Endothelial cell of umbilical vein (primary cell): ENCODE measurements around the gene TDRD9.

ENCODE experiments used
- CTCF ChIP-seq, 2 donors: IDR thresholded peaks; 1 replicate in 1 of 2; 2 replicates in 1 of 2; pipeline ENCODE4 v1.5.1; 2011; ENCODE audit warnings: low read length in 2 of 2, mild to moderate bottlenecking in 2 of 2, moderate library complexity in 2 of 2, control low read depth in 1 of 2, inconsistent platforms in 1 of 2, low read depth in 1 of 2; ENCODE audit not compliant: insufficient read depth in 1 of 2; ENCODE audit errors: extremely low read depth in 1 of 2
- POLR2A ChIP-seq: IDR thresholded peaks from 2 replicates; pipeline ENCODE4 v1.6.1; 2012; ENCODE audit warnings: low read depth, mild to moderate bottlenecking, control low read depth, low read length

DNA sequence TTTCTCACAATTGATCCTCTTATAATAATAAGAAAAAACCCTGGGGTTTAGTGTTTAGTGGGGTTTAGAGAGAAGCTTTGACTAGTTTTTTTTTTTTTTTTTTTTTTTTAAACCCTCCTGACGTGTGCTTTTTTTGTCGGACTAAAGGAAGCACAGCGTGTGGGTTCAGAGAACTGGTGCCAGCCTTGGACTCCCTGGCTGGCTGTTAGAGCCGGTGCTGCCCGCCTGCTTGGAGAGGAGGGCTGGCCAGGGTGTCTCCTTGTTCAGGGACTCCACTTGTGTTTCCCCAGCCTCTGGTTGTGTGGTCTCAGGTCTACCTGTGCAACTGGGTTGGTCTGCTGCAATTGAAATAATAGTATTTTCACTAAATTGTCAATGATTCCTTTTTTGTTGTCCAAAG is 103.1 kb downstream of the TDRD9 start:
- TF ChIP-seq POLR2A (no peak), CTCF (IDR thresholded peaks at IDR 0.05; ENCODE audit: extremely low read depth in 1 of 2, insufficient read depth in 1 of 2, low read depth in 1 of 2, low read length in 2 of 2) (no peak)
